Measurements from ENCODE around the gene TSC22D4.

- TF ChIP-seq CTCF (conservative IDR thresholded peaks at IDR 0.05; ENCODE audit: low read depth, low read length) (no peak), EZH2 (IDR thresholded peaks at IDR 0.05; ENCODE audit: borderline replicate concordance, low read depth, low read length, poor library complexity, severe bottlenecking) (no peak)
Measured at GRCh38 chr7:100475549-100475948, 3.5 kb downstream of the TSC22D4 start.

All from A673 (cell line).